Neural progenitor cell (in vitro differentiated cells): Measurements from ENCODE around the gene CACNG7.

Source experiments
- EZH2 ChIP-seq: fragments of 200-600 bp; sonication (generic); IDR thresholded peaks from 2 replicates; pipeline ENCODE4 v1.6.1; 2017; ENCODE audit warnings: antibody characterized with exemption, mild to moderate bottlenecking, moderate library complexity
- EZH2phosphoT487 ChIP-seq: fragments of 200-600 bp; sonication (generic); IDR thresholded peaks from 2 replicates; pipeline ENCODE4 v1.6.1; 2017; ENCODE audit warnings: antibody characterized with exemption
- TF ChIP-seq, protein P1 (sequence below): fragments of 200-600 bp; sonication (generic); IDR thresholded peaks from 2 replicates; pipeline ENCODE4 v1.5.1; 2017; ENCODE audit warnings: antibody characterized with exemption, mild to moderate bottlenecking

- TF ChIP-seq, protein P1, sequence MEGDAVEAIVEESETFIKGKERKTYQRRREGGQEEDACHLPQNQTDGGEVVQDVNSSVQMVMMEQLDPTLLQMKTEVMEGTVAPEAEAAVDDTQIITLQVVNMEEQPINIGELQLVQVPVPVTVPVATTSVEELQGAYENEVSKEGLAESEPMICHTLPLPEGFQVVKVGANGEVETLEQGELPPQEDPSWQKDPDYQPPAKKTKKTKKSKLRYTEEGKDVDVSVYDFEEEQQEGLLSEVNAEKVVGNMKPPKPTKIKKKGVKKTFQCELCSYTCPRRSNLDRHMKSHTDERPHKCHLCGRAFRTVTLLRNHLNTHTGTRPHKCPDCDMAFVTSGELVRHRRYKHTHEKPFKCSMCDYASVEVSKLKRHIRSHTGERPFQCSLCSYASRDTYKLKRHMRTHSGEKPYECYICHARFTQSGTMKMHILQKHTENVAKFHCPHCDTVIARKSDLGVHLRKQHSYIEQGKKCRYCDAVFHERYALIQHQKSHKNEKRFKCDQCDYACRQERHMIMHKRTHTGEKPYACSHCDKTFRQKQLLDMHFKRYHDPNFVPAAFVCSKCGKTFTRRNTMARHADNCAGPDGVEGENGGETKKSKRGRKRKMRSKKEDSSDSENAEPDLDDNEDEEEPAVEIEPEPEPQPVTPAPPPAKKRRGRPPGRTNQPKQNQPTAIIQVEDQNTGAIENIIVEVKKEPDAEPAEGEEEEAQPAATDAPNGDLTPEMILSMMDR, result no peak
- TF ChIP-seq EZH2phosphoT487 (no peak), EZH2 (no peak)
Observed at GRCh38 chr19:53880711-53881481, 28.2 kb upstream of the CACNG7 start.
